Lung microvascular endothelial cell (primary cell): ENCODE results near the gene TMEM200A. TPM values are rescaled to one million over a fixed set of nuclear protein-coding genes. Genes with fewer than 3 reads are reported as not detected.
"Not testable (repeated sequence)": the region's sequence is repeated elsewhere in the genome, so short reads cannot be mapped to it uniquely, and the experiment has no call there.

Source experiments
- DNase-seq, 2 donors: peaks; one replicate each; pipeline versions ENCODE4 v3.0.0 to v3.0.0-alpha.2; 2010; ENCODE audit warnings: low read depth in 2 of 2
- total RNA-seq: library from RNA; depleted of rRNA; stranded (reverse); fragments of >200 nt; gene quantifications from 2 replicates; pipeline ENCODE4 v1.2.1, GENCODE V29; 2014

Gene TMEM200A
- total RNA-seq, result 0.20 and 0.65 TPM in 2 replicates

DNA sequence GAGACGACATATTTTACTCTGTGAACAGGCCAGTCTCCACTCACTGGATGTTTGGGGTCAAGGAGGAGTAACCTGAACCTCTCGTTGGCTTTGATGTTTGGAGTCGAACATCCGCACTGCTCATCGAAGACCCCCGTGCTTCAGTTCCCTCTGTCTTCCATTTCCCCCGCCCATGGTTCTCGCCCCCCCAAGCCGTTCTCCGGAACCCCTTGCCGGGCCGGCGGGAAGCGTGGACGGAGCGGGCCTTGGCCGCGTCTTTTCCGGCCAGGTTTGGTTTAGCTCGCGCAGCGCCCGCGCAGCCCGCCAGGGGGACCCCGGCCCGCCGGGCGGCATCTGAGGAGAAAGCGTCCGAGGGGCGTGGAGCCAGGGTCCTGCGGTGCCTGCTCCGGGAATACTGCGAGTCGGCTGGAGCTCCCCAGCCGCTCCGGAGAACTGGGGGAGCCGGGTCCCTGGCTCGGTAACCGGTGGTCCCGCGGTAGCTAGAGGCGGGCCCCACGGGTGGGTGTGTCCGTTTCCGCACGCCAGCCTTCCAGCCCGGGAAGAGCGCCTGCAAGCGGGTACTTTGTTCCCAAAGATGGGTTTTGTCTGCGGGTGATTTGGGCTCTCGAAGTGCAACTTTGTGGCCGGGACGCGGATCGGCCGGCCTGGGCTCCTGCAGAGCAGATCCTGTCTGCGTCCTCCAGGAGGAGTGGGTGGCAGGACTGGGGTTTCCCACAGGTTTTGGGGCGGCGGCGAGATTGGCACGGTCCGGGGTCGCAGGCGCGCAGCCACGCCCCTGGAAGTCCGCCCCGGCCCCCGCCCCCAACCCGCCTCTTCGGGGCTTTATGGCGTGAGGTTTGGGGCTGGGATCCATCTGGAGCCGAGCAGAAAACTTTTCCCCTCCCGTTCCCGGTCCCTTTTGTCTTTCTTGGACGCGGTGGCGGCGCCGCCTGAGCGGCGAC is at the start of gene TMEM200A:
Gene TMEM200A, plus strand, starts transcription at position 852 of the 941 bp plus-strand sequence. CDS start 74,406 bp downstream, outside the sequence.
- peak; percentile 15 to 37 for DNase-seq

GRCh38 chr6:130320908-130321307 is 44.9 kb upstream of the TMEM200A start:
- no peak for DNase-seq

DNA sequence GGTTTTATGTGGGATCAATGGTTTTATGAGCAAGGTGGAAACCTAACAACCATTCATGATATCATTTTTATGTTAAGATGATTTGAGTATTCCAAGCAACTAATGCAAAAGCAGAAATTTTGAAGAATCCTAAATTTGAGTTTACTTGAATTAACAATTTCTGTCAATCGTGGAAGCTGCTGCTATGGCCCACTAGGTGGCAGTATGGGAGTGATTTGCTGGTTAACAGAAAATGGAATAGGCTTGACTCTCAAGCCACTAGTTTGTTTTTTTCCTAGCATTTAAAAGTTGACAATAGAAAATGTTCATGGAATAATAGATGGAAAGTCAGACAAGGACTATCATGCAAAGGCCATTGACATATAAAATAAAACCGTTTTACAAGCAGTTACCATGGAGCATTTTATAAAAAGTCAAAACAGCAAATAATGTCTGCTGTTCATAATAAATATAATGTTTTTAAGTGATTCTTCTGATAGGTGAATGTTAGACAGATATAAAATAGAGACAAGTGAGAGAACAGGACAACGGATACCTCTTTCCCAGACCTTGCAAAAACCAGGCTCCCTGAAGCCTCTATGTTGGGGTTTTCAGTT is 43.0 kb upstream of the TMEM200A start:
- peak; percentile 69 to 82 for DNase-seq

DNA sequence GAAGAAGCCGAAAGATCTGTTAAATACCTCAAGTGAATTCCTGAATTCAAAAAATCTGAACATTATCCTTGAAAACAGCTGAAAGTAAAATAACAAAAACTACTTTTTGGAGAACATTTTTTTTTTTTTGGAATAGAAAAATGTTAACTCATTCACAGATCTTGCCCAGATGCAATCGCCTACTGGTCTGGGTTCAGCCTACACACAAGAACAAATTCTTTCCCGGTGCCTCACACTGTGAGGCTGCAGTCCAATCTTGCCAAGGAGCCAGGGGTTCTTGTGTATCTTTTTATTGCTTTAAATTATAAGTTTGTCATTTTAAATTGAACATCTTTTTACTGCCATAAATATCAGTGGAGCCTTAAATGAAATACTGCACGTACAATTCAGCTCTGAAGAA is 41.2 kb upstream of the TMEM200A start:
- DNase-seq, result no peak

DNA sequence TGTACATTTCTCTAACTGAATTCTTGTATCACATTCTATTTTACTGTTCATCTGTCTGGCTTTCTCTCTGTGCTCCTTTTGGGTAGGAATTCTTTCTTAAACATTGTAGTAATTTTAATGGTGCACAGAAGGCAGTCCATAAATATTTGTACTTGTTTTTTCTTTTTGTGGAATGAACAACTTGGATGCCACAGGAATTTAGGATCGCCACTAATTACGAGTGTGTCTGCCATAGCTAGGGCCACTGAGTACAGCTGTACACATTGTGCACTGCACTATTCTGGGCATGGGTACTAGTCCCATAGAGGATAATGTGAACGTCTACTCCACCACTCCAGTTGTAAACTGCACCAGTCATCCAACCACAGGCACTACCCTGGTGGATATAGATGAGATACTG is 39.3 kb upstream of the TMEM200A start:
- DNase-seq, result no peak

DNA sequence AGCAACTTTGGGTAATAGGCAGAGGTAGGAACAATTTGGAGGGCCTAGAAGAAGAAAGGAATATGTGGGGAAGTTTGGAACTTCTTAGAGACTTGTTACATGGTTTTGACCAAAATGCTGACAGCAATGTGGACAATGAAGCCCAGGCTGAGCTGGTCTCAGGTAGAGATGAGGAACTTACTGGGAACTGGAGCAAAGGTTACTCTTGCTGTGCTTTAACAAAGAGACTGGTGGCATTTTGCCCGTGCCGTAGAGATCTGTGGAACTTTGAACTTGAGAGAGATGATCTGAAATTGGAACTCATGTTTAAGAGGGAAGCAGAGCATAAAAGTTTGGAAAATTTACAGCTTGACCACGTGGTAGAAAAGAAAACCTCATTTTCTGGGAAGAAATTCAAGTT is 28.3 kb upstream of the TMEM200A start:
- no peak for DNase-seq

DNA sequence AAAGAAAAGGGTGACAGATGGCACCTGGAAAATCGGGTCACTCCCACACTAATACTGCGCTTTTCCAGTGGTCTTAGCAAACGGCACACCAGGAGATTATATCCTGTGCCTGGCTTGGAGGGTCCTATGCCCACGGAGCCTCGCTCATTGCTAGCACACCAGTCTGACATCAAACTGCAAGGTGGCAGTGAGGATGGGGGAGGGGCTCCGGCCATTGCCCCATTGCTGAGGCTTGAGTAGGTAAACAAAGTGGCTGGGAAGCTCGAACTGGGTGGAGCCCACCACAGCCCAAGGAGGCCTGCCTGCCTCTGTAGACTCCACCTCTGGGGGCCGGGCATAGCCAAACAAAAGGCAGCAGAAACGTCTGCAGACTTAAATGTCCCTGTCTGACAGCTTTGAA is 19.5 kb upstream of the TMEM200A start:
- not testable (repeated sequence) for DNase-seq

DNA sequence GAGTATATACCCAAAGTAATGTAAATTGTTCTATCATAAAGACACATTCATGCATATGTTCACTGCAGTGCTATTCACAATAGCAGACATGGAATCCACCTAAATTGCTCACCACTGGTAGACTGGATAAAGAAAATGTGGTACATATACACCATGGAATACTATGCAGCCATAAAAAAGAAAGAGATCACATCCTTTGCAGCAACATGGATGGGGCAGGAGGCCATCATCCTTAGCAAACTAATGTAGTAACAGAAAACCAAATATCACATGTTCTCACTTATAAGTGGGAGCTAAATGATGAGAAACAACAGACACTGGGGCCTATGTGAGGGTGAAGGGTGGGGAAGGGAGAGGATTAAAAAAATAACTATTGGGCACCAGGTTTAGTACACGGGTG is 11.5 kb upstream of the TMEM200A start:
- DNase-seq, result no peak

DNA sequence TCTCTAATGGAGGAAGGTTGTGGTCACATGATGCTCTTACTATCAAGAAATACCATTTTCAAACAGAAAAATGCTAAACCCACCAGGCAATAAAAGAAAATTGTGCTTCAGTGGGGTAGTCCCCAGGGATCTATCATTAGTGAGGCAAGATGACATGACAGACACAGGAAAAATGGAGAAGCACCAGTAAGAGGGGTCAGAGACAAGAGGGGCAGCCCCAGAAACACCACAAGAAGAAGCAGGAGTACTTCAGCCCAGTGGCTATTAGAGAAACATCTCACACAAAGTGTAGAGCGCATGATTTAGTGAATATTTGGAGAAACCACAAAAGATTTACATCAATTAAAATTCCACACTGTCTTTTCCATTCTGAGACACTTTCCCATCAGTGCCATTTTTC is 10.2 kb upstream of the TMEM200A start:
- DNase-seq, result no peak

GRCh38 chr6:130357436-130357835 is 8.4 kb upstream of the TMEM200A start:
- DNase-seq, result no peak

GRCh38 chr6:130359736-130360135 is 6.1 kb upstream of the TMEM200A start:
- no peak for DNase-seq

DNA sequence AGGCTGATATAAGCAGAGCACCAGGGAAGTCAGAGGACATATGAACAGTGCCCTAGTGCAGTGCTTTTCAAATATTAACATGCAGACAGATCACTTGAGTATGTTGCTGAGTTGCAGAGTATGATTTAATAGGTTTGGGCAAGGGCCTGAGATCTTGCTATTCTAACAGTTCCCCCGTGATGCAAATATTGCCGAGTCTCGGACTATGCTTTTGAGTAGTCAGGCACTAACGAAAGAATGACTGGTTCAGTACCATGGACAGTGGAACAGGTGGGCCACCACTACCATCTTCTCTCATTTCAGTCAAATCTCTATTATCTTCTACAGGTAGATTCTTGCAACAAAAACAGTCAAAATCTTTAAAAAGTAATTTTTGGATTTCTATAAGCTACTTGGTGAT is 3.7 kb upstream of the TMEM200A start:
- DNase-seq, result peak in 1 of 2 donors; percentile 36

GRCh38 chr6:130364224-130364780 is 1.5 kb upstream of the TMEM200A start:
- DNase-seq, result no peak

GRCh38 chr6:130366107-130367005 is 539 bp downstream of the TMEM200A start:
- peak; percentile 0 to 5 for DNase-seq

GRCh38 chr6:130367767-130368166 is 1.9 kb downstream of the TMEM200A start:
- no peak for DNase-seq

- no peak for DNase-seq
These were observed 2.8 kb downstream of the TMEM200A start for GRCh38 chr6:130368576-130368975.

- no peak for DNase-seq
These were observed 4.0 kb downstream of the TMEM200A start for GRCh38 chr6:130369831-130370230.

DNA sequence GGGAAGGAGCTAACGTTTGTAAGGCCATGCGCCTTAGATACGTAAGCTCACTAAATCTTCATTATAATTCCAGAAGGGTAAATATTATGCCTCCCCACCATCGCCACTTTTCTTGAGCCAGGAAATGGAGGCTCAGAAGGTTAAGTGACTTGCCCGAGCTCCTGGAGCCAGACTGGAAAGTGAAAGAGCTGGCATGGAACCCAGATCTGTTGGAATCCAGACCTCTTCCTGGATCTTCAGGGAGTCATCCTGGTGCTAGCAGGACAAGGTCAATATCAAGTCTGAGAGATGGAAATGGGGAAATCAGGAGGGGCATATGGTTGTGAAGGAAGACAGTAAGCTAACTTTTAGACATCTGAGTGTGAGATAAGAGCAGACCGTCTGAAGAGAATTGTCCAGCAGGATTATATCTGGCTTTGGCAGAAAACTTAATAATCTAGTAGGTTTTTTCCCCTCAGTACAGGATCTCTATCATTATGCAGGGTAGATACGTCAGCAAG is 6.2 kb downstream of the TMEM200A start:
- no peak for DNase-seq

DNA sequence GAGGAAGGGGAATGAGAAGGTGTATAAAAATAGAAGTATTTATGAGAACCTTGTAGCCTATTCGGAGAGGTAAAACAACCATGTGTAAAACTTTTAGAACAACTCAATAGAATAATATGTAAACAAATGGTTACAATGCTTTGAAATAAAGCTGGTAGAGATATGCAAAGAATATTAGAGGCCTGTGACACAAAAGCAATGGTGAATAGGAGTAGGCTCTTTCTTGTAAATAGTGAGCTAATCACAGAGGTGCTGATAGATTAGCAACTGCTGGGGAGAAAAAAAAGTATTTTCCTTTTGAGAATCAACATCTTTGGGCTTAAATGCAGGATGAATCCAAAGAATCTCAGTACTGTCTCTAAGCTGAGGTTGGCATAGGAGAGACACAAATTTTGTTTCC is 7.0 kb downstream of the TMEM200A start:
- no peak for DNase-seq

GRCh38 chr6:130373992-130374391 is 8.2 kb downstream of the TMEM200A start:
- no peak for DNase-seq

DNA sequence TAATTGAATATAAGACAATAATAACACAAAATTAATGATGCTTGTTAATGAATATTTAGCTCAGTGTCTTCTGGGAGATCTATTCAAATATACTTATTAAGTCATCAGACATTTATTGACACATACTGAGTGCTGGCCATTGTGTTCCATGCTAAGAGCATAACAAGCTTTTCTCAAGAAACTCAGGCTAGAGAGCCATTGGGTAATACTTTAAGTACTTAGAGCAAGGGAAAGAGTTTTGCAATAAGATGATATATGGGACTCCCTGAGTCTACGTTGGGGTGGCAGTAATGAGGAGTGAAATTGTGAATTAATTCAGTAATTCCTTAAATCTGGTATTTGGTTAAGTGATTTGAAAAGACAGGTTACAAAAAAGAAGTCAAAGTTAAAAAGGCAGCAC is 11.1 kb downstream of the TMEM200A start:
- DNase-seq, result no peak
